ENCODE data around the gene CDK14.

DNA sequence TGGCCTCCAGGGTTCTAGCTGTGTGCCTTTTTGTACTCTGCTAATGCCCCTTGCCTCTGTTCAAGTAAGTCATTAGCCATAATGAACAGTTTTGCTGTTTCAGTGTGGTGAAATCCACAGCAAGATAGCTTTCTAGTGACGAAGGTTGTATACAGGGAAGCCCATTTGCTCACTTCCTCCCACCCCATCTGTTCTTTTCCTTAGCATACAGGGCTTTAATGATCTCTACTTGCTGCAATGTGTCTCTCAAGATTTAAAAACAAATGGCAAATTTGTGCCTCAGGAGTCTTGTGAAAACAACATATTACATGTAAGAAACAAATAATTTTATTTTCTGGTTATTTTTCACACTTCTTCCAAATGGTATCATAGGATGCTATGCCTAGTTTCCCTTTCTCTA is 243.2 kb downstream of the CDK14 start:
- TF ChIP-seq ATF1 (CRISPR knock-in tag; IDR thresholded peaks at IDR 0.05) (no peak), NR2C2 (CRISPR knock-in tag; IDR thresholded peaks at IDR 0.05) (no peak), ZNF416 (CRISPR knock-in tag; IDR thresholded peaks at IDR 0.05) (no peak), TEAD4 (CRISPR knock-in tag; IDR thresholded peaks at IDR 0.05) (no peak)
- TF ChIP-seq, protein P1, sequence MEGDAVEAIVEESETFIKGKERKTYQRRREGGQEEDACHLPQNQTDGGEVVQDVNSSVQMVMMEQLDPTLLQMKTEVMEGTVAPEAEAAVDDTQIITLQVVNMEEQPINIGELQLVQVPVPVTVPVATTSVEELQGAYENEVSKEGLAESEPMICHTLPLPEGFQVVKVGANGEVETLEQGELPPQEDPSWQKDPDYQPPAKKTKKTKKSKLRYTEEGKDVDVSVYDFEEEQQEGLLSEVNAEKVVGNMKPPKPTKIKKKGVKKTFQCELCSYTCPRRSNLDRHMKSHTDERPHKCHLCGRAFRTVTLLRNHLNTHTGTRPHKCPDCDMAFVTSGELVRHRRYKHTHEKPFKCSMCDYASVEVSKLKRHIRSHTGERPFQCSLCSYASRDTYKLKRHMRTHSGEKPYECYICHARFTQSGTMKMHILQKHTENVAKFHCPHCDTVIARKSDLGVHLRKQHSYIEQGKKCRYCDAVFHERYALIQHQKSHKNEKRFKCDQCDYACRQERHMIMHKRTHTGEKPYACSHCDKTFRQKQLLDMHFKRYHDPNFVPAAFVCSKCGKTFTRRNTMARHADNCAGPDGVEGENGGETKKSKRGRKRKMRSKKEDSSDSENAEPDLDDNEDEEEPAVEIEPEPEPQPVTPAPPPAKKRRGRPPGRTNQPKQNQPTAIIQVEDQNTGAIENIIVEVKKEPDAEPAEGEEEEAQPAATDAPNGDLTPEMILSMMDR (IDR thresholded peaks at IDR 0.05) = no peak
- TF ChIP-seq, protein P2, sequence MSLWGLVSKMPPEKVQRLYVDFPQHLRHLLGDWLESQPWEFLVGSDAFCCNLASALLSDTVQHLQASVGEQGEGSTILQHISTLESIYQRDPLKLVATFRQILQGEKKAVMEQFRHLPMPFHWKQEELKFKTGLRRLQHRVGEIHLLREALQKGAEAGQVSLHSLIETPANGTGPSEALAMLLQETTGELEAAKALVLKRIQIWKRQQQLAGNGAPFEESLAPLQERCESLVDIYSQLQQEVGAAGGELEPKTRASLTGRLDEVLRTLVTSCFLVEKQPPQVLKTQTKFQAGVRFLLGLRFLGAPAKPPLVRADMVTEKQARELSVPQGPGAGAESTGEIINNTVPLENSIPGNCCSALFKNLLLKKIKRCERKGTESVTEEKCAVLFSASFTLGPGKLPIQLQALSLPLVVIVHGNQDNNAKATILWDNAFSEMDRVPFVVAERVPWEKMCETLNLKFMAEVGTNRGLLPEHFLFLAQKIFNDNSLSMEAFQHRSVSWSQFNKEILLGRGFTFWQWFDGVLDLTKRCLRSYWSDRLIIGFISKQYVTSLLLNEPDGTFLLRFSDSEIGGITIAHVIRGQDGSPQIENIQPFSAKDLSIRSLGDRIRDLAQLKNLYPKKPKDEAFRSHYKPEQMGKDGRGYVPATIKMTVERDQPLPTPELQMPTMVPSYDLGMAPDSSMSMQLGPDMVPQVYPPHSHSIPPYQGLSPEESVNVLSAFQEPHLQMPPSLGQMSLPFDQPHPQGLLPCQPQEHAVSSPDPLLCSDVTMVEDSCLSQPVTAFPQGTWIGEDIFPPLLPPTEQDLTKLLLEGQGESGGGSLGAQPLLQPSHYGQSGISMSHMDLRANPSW (CRISPR knock-in tag; conservative IDR thresholded peaks at IDR 0.05; ENCODE audit: low read depth) = no peak
